HEK293 (cell line): ENCODE measurements around the gene GANAB.

Experiments used
- AEBP2 ChIP-seq: fragments of 450-650 bp; formaldehyde crosslinking; IDR thresholded peaks from 2 replicates; pipeline ENCODE4 v1.5.1; 2016; ENCODE audit warnings: missing biosample characterization, missing genetic modification characterization, borderline replicate concordance
- EGR2 ChIP-seq: fragments of 450-650 bp; formaldehyde crosslinking; IDR thresholded peaks from 2 replicates; pipeline ENCODE4 v1.5.1; 2016; ENCODE audit warnings: low read depth, missing biosample characterization, missing genetic modification characterization
- FEZF1 ChIP-seq: fragments of 450-650 bp; formaldehyde crosslinking; IDR thresholded peaks from 2 replicates; pipeline ENCODE4 v1.5.1; 2016; ENCODE audit warnings: missing biosample characterization, missing genetic modification characterization
- GLI2 ChIP-seq: fragments of 450-650 bp; formaldehyde crosslinking; IDR thresholded peaks from 2 replicates; pipeline ENCODE4; 2017; ENCODE audit warnings: missing biosample characterization, missing genetic modification characterization, low read depth, borderline replicate concordance
- HIC1 ChIP-seq: fragments of 450-650 bp; formaldehyde crosslinking; IDR thresholded peaks from 2 replicates; pipeline ENCODE4 v1.5.1; 2016; ENCODE audit warnings: missing biosample characterization, missing genetic modification characterization
- KLF1 ChIP-seq: fragments of 450-650 bp; formaldehyde crosslinking; IDR thresholded peaks from 2 replicates; pipeline ENCODE4 v1.5.1; 2016; ENCODE audit warnings: missing biosample characterization, missing genetic modification characterization
- KLF16 ChIP-seq: fragments of 450-650 bp; formaldehyde crosslinking; IDR thresholded peaks from 2 replicates; pipeline ENCODE4 v1.5.1; 2017; ENCODE audit warnings: missing biosample characterization, missing genetic modification characterization
- KLF8 ChIP-seq: fragments of 450-650 bp; formaldehyde crosslinking; IDR thresholded peaks from 2 replicates; pipeline ENCODE4 v1.5.1; 2016; ENCODE audit warnings: missing biosample characterization, missing genetic modification characterization
- MYNN ChIP-seq: fragments of 450-650 bp; formaldehyde crosslinking; IDR thresholded peaks from 2 replicates; pipeline ENCODE4 v1.5.1; 2016; ENCODE audit warnings: missing biosample characterization, missing genetic modification characterization, borderline replicate concordance
- PRDM1 ChIP-seq: fragments of 450-650 bp; formaldehyde crosslinking; IDR thresholded peaks from 2 replicates; pipeline ENCODE4; 2016; ENCODE audit warnings: missing biosample characterization, missing genetic modification characterization
- RBAK ChIP-seq: fragments of 450-650 bp; formaldehyde crosslinking; IDR thresholded peaks from 2 replicates; pipeline ENCODE4 v1.5.1; 2016; ENCODE audit warnings: missing biosample characterization, missing genetic modification characterization
- REPIN1 ChIP-seq: fragments of 450-650 bp; formaldehyde crosslinking; IDR thresholded peaks from 2 replicates; pipeline ENCODE4 v1.5.1; 2017; ENCODE audit warnings: missing biosample characterization, missing genetic modification characterization, low read depth
- YY1 ChIP-seq: fragments of 450-650 bp; formaldehyde crosslinking; IDR thresholded peaks from 2 replicates; pipeline ENCODE4 v1.5.1; 2018; ENCODE audit warnings: missing biosample characterization, missing genetic modification characterization
- ZBTB17 ChIP-seq: fragments of 450-650 bp; formaldehyde crosslinking; IDR thresholded peaks from 2 replicates; pipeline ENCODE4 v1.5.1; 2016; ENCODE audit warnings: missing biosample characterization, missing genetic modification characterization
- ZNF146 ChIP-seq: fragments of 450-650 bp; formaldehyde crosslinking; IDR thresholded peaks from 2 replicates; pipeline ENCODE4 v1.5.1; 2016; ENCODE audit warnings: missing biosample characterization, missing genetic modification characterization
- ZNF223 ChIP-seq: fragments of 450-650 bp; formaldehyde crosslinking; IDR thresholded peaks from 2 replicates; pipeline ENCODE4 v1.5.1; 2016; ENCODE audit warnings: missing biosample characterization, missing genetic modification characterization
- ZNF26 ChIP-seq: fragments of 450-650 bp; formaldehyde crosslinking; IDR thresholded peaks from 2 replicates; pipeline ENCODE4 v1.5.1; 2016; ENCODE audit warnings: missing biosample characterization, missing genetic modification characterization
- ZNF266 ChIP-seq: fragments of 450-650 bp; formaldehyde crosslinking; IDR thresholded peaks from 2 replicates; pipeline ENCODE4 v1.5.1; 2016; ENCODE audit warnings: missing biosample characterization, missing genetic modification characterization, low read depth
- ZNF302 ChIP-seq: fragments of 450-650 bp; formaldehyde crosslinking; IDR thresholded peaks from 2 replicates; pipeline ENCODE4 v1.5.1; 2016; ENCODE audit warnings: missing biosample characterization, missing genetic modification characterization, low read depth
- ZNF48 ChIP-seq: fragments of 450-650 bp; formaldehyde crosslinking; IDR thresholded peaks from 2 replicates; pipeline ENCODE4 v1.5.1; 2016; ENCODE audit warnings: missing biosample characterization, missing genetic modification characterization
- ZNF510 ChIP-seq: fragments of 450-650 bp; formaldehyde crosslinking; IDR thresholded peaks from 2 replicates; pipeline ENCODE4 v1.5.1; 2018; ENCODE audit warnings: mild to moderate bottlenecking, missing genetic modification characterization, missing biosample characterization; ENCODE audit not compliant: insufficient replicate concordance
- ZNF530 ChIP-seq: fragments of 450-650 bp; formaldehyde crosslinking; IDR thresholded peaks from 2 replicates; pipeline ENCODE4 v1.5.1; 2016; ENCODE audit warnings: low read depth, missing biosample characterization, missing genetic modification characterization
- ZNF560 ChIP-seq: fragments of 450-650 bp; formaldehyde crosslinking; IDR thresholded peaks from 2 replicates; pipeline ENCODE4 v1.5.1; 2017; ENCODE audit warnings: missing biosample characterization, missing genetic modification characterization, borderline replicate concordance
- ZNF600 ChIP-seq: fragments of 450-650 bp; formaldehyde crosslinking; IDR thresholded peaks from 2 replicates; pipeline ENCODE4 v1.5.1; 2016; ENCODE audit warnings: missing biosample characterization, missing genetic modification characterization
- ZNF629 ChIP-seq: fragments of 450-650 bp; formaldehyde crosslinking; IDR thresholded peaks from 2 replicates; pipeline ENCODE4 v1.5.1; 2017; ENCODE audit warnings: missing biosample characterization, missing genetic modification characterization
- ZNF677 ChIP-seq: fragments of 450-650 bp; IDR thresholded peaks from 2 replicates; pipeline ENCODE4 v1.5.0; 2018; ENCODE audit warnings: missing biosample characterization, mild to moderate bottlenecking, missing genetic modification characterization, moderate library complexity
- ZNF792 ChIP-seq: fragments of 450-650 bp; formaldehyde crosslinking; IDR thresholded peaks from 2 replicates; pipeline ENCODE4 v1.5.1; 2016; ENCODE audit warnings: missing biosample characterization, missing genetic modification characterization
- ZNF843 ChIP-seq: fragments of 450-650 bp; formaldehyde crosslinking; IDR thresholded peaks from 2 replicates; pipeline ENCODE4 v1.5.1; 2016; ENCODE audit warnings: missing biosample characterization, missing genetic modification characterization
- TF ChIP-seq, protein P1 (sequence below): fragments of 450-650 bp; formaldehyde crosslinking; IDR thresholded peaks from 2 replicates; pipeline ENCODE4 v1.5.1; 2016; ENCODE audit warnings: missing biosample characterization, missing genetic modification characterization
- TF ChIP-seq, protein P2 (sequence below): fragments of 450-650 bp; formaldehyde crosslinking; IDR thresholded peaks from 2 replicates; pipeline ENCODE4 v1.5.1; 2016; ENCODE audit warnings: missing biosample characterization, missing genetic modification characterization
- TF ChIP-seq, protein P3 (sequence below): fragments of 450-650 bp; formaldehyde crosslinking; IDR thresholded peaks from 2 replicates; pipeline ENCODE4 v1.5.1; 2017; ENCODE audit warnings: missing biosample characterization, mild to moderate bottlenecking, missing genetic modification characterization, moderate library complexity

Gene GANAB

GRCh38 chr11:62671236-62671607 is 24.8 kb upstream of the GANAB start (continued):
- no peak for TF ChIP-seq ZNF560 (tag by site-specific recombination)
- no peak for TF ChIP-seq HIC1 (tag by site-specific recombination)
- TF ChIP-seq MYNN (tag by site-specific recombination): no peak
- TF ChIP-seq, protein P1, sequence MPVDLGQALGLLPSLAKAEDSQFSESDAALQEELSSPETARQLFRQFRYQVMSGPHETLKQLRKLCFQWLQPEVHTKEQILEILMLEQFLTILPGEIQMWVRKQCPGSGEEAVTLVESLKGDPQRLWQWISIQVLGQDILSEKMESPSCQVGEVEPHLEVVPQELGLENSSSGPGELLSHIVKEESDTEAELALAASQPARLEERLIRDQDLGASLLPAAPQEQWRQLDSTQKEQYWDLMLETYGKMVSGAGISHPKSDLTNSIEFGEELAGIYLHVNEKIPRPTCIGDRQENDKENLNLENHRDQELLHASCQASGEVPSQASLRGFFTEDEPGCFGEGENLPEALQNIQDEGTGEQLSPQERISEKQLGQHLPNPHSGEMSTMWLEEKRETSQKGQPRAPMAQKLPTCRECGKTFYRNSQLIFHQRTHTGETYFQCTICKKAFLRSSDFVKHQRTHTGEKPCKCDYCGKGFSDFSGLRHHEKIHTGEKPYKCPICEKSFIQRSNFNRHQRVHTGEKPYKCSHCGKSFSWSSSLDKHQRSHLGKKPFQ (tag by site-specific recombination): no peak
- no peak; the same call in 1 of the 2 replicates for TF ChIP-seq FEZF1 (tag by site-specific recombination)
- no peak; the same call in 1 of the 2 replicates for TF ChIP-seq ZNF629 (tag by site-specific recombination)
- TF ChIP-seq, protein P2, sequence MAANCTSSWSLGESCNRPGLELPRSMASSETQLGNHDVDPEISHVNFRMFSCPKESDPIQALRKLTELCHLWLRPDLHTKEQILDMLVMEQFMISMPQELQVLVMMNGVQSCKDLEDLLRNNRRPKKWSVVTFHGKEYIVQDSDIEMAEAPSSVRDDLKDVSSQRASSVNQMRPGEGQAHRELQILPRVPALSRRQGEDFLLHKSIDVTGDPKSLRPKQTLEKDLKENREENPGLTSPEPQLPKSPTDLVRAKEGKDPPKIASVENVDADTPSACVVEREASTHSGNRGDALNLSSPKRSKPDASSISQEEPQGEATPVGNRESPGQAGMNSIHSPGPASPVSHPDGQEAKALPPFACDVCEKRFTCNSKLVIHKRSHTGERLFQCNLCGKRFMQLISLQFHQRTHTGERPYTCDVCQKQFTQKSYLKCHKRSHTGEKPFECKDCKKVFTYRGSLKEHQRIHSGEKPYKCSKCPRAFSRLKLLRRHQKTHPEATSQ (tag by site-specific recombination): no peak
- no peak for TF ChIP-seq KLF1 (tag by site-specific recombination)
- no peak for TF ChIP-seq ZNF792
- TF ChIP-seq ZBTB17: peak; percentile 89
- TF ChIP-seq GLI2 (tag by site-specific recombination): no peak
- 0 out of 2 replicates have a peak, but pooled peaks have one; percentile 44 for TF ChIP-seq ZNF843 (tag by site-specific recombination)
- TF ChIP-seq ZNF146: no peak
- TF ChIP-seq ZNF600 (tag by site-specific recombination): peak; percentile 72
- TF ChIP-seq, protein P3, sequence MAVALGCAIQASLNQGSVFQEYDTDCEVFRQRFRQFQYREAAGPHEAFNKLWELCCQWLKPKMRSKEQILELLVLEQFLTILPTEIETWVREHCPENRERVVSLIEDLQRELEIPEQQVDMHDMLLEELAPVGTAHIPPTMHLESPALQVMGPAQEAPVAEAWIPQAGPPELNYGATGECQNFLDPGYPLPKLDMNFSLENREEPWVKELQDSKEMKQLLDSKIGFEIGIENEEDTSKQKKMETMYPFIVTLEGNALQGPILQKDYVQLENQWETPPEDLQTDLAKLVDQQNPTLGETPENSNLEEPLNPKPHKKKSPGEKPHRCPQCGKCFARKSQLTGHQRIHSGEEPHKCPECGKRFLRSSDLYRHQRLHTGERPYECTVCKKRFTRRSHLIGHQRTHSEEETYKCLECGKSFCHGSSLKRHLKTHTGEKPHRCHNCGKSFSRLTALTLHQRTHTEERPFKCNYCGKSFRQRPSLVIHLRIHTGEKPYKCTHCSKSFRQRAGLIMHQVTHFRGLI (tag by site-specific recombination): no peak
- no peak for TF ChIP-seq ZNF677 (tag by site-specific recombination)
- TF ChIP-seq REPIN1: no peak
- TF ChIP-seq ZNF223 (tag by site-specific recombination): no peak
- TF ChIP-seq AEBP2: no peak
- TF ChIP-seq KLF8: no peak
- TF ChIP-seq ZNF530 (tag by site-specific recombination): no peak
- no peak for TF ChIP-seq ZNF26 (tag by site-specific recombination)
- TF ChIP-seq KLF16 (tag by site-specific recombination): no peak
- TF ChIP-seq ZNF302 (tag by site-specific recombination): no peak
- TF ChIP-seq RBAK (tag by site-specific recombination): no peak
- TF ChIP-seq PRDM1 (tag by site-specific recombination): no peak
- no peak for TF ChIP-seq YY1 (tag by site-specific recombination)
- no peak for TF ChIP-seq ZNF48 (tag by site-specific recombination)
- TF ChIP-seq ZNF266 (tag by site-specific recombination): no peak
- TF ChIP-seq ZNF510 (tag by site-specific recombination): no peak
- TF ChIP-seq EGR2: no peak
